GM12878 (cell line): ENCODE results near the gene BCR. TPM values are rescaled to one million over a fixed set of nuclear protein-coding genes. Genes with fewer than 3 reads are reported as not detected.

Experiments
- NR2F1 ChIP-seq: fragments of 450-650 bp; conservative IDR thresholded peaks from 2 replicates; pipeline ENCODE4 v1.6.1; 2017; ENCODE audit warnings: mild to moderate bottlenecking
- SMAD1 ChIP-seq: fragments of 450-650 bp; IDR thresholded peaks from 2 replicates; pipeline ENCODE4 v1.6.1; 2018; ENCODE audit warnings: mild to moderate bottlenecking, low read depth; ENCODE audit not compliant: partially characterized antibody
- SP1 ChIP-seq: IDR thresholded peaks from one replicate; pipeline ENCODE4 v1.6.1; 2011; ENCODE audit warnings: low read depth, low read length
- SRF ChIP-seq, 2 experiments: IDR thresholded peaks; 2 replicates each; pipeline ENCODE4 v1.6.1; 2011; ENCODE audit warnings: low read depth in 2 of 2, low read length in 2 of 2, mild to moderate bottlenecking in 1 of 2, moderate library complexity in 1 of 2
- polyA plus RNA-seq, 11 experiments: library from polyadenylated mRNA; depleted of rRNA in 4 of 11; unstranded in 6 of 11; stranded (reverse) in 5 of 11; fragments of >200 nt; fragmentation: Nextera tagmentation in 4 of 11; fragmentation: Illumina TruSeq in 1 of 11; extraction: Ambion mirVana in 4 of 11; extraction: Trizol in 1 of 11; gene quantifications; 1 replicate in 1 of 11; 2 replicates in 10 of 11; pipeline versions ENCODE4 v1.2.1 to v1.2.3, GENCODE V29; 2011 to 2016; ENCODE audit warnings: inconsistent platforms in 2 of 11, missing spikeins in 2 of 11, low read depth in 1 of 11
- total RNA-seq, 4 experiments: library from RNA; depleted of rRNA in 3 of 4; stranded (reverse); fragments of >200 nt in 3 of 4; fragmentation: Illumina TruSeq in 1 of 4; extraction: Trizol in 1 of 4; gene quantifications; 2 replicates each; pipeline versions ENCODE4 v1.2.1 to v1.2.3, GENCODE V29; 2013 to 2021
- TF ChIP-seq, protein P1 (sequence below): fragments of 450-650 bp; IDR thresholded peaks from 2 replicates; pipeline ENCODE4 v1.6.1; 2016; ENCODE audit warnings: mild to moderate bottlenecking, moderate library complexity, borderline replicate concordance
- TF ChIP-seq, protein P2 (sequence below): fragments of 450-650 bp; formaldehyde crosslinking; IDR thresholded peaks from 2 replicates; pipeline ENCODE4 v1.4.0; 2022; ENCODE audit warnings: mild to moderate bottlenecking, moderate library complexity

BCR gene
- total and polyA plus RNA-seq, 10 of the 15 experiments (the other 5 are each of a cell fraction or from before 2014, with no cell fraction given): 1.7 to 64.7 (median 18.4) TPM

DNA sequence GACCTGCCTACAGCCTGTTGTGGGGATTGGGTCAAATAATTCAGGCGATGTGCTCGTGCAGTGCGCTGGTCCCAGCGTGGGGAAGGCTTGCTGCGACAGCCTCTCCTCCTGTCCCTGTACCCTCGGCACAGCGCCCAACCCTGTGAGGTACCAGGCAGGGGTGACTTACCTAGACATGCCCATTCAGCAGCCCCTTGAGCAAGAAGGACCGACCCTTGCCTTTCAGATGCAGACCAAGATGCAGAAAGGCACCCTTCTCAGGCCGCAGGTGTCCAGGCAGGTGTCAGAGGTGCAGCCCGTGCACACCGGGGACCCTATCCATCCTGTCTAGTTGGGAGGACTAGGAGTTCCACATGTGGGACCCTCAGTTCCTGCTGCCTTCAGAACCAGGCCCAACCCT, 102.7 kb downstream of the BCR start (continued):
- TF ChIP-seq, protein P1, sequence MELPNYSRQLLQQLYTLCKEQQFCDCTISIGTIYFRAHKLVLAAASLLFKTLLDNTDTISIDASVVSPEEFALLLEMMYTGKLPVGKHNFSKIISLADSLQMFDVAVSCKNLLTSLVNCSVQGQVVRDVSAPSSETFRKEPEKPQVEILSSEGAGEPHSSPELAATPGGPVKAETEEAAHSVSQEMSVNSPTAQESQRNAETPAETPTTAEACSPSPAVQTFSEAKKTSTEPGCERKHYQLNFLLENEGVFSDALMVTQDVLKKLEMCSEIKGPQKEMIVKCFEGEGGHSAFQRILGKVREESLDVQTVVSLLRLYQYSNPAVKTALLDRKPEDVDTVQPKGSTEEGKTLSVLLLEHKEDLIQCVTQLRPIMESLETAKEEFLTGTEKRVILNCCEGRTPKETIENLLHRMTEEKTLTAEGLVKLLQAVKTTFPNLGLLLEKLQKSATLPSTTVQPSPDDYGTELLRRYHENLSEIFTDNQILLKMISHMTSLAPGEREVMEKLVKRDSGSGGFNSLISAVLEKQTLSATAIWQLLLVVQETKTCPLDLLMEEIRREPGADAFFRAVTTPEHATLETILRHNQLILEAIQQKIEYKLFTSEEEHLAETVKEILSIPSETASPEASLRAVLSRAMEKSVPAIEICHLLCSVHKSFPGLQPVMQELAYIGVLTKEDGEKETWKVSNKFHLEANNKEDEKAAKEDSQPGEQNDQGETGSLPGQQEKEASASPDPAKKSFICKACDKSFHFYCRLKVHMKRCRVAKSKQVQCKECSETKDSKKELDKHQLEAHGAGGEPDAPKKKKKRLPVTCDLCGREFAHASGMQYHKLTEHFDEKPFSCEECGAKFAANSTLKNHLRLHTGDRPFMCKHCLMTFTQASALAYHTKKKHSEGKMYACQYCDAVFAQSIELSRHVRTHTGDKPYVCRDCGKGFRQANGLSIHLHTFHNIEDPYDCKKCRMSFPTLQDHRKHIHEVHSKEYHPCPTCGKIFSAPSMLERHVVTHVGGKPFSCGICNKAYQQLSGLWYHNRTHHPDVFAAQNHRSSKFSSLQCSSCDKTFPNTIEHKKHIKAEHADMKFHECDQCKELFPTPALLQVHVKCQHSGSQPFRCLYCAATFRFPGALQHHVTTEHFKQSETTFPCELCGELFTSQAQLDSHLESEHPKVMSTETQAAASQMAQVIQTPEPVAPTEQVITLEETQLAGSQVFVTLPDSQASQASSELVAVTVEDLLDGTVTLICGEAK: no peak
- TF ChIP-seq SP1 (no peak), NR2F1 (no peak), SMAD1 (no peak), SRF (IDR thresholded peaks at IDR 0.05; ENCODE audit: low read depth in 2 of 2, low read length in 2 of 2) (no peak)
- TF ChIP-seq, protein P2, sequence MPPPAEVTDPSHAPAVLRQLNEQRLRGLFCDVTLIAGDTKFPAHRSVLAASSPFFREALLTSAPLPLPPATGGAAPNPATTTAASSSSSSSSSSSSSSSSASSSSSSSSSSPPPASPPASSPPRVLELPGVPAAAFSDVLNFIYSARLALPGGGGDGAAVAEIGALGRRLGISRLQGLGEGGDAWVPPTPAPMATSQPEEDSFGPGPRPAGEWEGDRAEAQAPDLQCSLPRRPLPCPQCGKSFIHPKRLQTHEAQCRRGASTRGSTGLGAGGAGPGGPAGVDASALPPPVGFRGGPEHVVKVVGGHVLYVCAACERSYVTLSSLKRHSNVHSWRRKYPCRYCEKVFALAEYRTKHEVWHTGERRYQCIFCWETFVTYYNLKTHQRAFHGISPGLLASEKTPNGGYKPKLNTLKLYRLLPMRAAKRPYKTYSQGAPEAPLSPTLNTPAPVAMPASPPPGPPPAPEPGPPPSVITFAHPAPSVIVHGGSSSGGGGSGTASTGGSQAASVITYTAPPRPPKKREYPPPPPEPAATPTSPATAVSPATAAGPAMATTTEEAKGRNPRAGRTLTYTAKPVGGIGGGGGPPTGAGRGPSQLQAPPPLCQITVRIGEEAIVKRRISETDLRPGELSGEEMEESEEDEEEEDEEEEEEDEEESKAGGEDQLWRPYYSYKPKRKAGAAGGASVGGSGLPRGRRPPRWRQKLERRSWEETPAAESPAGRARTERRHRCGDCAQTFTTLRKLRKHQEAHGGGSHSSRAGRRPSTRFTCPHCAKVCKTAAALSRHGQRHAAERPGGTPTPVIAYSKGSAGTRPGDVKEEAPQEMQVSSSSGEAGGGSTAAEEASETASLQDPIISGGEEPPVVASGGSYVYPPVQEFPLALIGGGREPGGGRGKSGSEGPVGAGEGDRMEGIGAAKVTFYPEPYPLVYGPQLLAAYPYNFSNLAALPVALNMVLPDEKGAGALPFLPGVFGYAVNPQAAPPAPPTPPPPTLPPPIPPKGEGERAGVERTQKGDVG (CRISPR knock-in tag): no peak
